ENCODE results near the gene IL10RB.
"Not testable (repeated sequence)": the region's sequence is repeated elsewhere in the genome, so short reads cannot be mapped to it uniquely, and the experiment has no call there.

Gene IL10RB

DNA sequence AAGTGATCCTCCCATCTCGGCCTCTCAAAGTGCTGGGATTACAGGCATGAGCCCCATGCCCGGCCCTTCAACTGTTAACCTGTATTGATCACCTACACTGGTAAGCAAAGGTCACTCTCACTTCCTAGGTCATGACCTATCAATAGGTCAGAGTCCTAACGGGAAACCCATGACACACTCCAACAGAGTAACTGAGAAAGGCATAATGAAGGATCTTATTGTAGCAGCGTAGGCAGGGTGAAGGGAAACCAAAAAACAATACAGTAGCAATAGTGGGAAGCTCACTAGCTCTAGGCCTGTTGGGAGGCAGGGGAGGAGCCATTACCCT lies 39.1 kb downstream of the IL10RB start:
- DNase-seq, result no peak

DNA sequence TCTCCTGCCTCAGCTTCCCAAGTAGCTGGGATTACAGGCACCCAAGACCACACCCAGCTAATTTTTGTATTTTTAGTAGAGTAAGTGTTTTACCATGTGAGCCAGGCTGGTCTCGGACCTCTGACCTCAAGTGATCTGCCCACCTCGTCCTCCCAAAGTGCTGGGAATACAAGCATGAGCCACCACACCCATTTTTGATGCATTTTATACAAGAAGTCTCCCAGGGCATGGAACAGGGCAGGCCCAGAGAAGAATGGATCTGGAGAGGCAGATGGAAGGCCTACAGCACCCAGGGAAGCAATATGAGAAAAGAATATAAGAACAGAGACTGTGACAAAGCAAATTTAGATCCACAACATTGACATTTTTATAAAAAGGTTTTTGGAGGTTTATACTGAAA lies 39.8 kb downstream of the IL10RB start:
- DNase-seq, result no peak

DNA sequence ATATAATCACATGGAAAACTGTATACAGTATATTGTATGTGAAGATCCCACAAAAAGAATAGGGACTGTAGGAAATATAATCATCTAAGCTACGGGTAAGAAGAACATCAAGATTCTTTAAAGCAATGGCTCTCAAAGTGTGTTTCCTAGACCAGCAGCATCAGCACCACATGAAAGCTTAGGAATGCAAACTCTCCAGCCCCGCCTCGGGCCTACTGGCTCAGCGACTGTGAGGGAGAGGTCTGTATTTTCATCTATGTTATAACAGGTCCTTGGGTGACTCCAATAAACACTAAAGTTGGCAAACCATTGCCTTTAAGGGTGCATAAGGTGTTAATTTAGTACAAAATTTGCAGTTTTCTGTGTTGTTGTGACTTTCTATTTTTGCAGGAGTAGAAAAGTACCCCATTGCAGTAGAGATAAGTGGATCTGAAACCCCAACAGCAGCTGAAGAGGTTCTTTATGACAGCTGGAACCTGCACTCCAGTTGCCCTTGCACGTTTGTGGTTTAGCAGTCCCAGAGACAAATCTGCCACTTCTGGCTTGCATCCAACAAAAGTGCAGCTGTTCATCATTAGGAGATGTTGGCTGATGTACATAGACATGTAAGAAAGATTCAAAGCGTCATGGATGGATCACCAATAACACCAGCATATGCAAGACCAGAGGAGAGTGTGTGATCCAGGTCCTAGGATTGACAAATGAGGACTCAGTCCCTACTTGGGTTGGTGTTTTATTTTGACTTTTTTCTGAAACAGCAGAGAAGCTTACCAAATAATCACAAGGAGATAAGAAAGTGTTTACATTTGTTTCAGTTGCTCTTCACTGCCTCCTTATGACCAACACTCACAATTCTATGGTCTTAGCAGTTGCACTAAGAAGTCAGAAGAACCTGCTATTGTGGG lies 42.7 kb downstream of the IL10RB start:
- peak; percentile 18 to 27 for DNase-seq

DNA sequence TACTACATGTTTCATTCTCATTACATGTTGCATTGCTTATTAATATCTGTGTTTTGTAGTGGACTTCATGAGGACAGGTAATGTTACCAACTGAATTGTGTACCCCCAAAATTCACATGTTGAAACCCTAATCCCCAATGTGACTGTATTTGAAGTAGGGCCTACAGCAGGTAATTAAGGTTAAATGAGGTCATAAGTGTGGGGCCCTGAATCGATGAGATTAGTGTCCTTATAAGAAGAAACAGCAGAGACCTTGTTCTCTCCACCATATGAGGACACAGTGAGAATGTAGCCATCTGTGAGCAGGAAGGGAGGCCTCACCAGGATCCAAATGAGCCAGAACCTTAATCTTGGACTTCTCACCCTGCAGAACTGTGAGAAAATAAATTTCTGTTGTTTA lies 43.6 kb downstream of the IL10RB start:
- no peak for DNase-seq

DNA sequence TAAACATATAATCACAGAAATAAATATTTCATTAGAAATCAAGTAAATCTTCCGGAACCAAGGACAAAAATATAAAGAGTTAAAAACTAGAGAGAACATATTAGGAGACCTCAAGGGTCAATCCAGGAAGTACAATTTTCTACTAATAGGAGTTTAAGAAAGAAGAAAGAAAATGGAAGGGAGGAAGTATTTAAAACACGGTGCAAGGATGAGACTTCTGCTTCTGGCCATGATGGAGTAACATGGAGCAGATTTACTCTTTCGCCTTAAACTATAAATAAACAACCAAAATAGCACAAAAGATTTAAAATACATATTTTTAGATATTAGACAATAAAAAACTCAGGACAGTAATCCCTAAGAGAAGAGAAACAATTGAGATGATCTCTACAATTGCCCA lies 46.0 kb downstream of the IL10RB start:
- no peak for DNase-seq

DNA sequence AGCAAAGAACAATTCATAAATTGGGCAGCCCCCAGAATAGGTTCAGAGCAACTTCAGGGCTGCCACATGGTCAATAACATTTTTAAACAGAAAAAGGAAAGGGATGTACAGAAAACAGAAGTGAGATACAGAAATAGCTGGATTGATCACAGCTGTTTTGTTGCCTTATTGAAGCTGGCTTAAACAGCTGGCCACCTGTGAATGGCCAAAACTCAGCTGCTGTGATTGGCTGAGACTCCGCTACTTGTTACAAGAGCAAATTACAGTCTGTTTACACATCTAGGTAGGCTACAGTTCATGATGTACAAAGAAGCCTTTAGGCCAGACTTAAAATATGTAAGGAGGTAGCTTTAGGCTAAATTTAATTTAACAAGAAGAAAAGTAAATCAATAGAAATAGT lies 47.0 kb downstream of the IL10RB start:
- no peak for DNase-seq

DNA sequence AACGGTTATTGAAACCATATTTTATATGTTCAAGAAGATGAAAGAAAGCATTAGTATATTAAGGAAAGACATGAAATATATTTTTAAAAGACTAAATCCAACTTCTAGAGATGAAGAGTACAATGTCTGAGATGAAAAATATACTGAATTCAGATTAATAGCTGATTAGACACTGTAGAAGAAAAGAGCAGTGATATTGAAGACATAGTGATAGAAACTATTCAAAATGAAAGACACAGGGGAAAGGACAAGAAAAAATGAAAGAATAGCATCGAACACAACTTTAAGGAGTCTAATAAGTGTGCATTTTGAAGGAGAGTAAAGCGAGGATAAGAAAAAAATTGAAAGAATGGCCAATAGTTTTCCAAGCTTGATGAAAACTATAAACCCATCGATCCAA lies 47.4 kb downstream of the IL10RB start:
- no peak for DNase-seq

DNA sequence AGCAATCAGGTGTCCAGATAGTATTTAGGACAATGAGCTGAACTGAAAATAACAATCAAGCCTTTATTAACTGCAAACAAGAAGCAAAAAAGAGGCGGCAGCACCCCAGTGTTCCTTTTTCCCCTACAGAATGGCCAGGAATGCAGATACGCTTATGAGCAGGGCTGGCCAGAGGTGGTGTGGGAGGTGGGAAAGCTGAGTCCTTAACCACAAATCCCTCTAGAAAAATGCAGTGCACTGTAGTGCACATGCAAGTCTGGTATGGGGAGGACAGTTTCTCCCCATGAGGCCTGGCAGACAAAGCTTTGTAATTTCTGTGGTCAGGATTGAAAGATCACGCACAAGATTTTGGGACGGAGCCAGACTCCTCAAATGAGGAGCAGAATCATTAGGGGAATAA lies 47.9 kb downstream of the IL10RB start:
- no peak for DNase-seq

DNA sequence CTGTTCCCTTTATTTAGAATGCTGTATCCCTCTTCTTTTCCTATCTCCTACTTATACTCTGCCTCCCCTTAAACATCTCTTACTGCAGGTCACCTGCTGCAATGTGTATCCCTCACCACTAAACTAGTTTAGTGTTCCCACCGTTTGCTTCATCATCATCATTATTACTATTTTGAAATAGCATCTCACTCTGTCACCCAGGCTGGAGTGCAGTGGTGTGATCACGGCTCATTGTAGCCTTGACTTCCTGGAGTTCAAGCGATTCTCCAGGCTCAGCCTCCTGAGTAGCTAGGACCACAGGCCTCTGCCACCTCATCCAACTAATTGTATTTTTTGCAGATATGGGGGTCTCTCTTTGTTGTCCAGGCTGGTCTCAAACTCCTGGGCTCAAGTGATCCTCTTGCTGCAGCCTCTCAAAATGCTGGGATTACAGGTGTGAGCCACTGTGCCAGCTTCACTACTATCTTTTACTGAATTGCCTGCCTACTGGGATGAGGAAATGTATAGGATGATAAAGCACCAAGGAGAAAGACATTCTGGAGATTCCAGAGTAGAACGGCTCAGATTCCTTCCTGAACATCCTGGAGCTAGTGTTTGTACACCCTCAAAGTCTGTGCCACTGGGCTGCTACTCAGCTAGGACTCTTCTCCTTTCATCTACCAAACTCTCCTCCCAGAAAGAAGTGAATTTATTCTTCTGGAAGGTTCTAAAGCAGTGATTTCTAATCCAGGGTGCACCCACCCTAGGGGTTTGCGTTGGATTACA lies 50.0 kb downstream of the IL10RB start:
- no peak for DNase-seq

DNA sequence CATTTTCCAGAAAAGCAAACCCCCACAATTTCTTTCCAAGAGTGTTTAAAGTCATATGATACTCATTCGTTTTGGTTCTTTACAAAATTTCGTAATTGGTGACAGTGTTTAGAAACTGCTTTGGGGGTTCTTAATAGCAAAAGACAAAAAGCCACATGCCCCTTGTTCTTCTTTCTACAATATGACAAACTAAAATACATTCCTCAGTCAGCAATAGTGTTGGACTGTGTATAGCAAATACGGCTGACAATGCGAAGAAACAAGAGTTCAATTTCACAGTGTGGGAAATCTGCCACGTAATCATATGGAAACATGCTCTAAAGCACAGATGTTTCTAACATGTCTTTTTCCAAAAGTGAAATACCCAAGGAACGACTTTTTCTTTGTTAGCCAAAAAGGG lies 51.0 kb downstream of the IL10RB start:
- no peak for DNase-seq

DNA sequence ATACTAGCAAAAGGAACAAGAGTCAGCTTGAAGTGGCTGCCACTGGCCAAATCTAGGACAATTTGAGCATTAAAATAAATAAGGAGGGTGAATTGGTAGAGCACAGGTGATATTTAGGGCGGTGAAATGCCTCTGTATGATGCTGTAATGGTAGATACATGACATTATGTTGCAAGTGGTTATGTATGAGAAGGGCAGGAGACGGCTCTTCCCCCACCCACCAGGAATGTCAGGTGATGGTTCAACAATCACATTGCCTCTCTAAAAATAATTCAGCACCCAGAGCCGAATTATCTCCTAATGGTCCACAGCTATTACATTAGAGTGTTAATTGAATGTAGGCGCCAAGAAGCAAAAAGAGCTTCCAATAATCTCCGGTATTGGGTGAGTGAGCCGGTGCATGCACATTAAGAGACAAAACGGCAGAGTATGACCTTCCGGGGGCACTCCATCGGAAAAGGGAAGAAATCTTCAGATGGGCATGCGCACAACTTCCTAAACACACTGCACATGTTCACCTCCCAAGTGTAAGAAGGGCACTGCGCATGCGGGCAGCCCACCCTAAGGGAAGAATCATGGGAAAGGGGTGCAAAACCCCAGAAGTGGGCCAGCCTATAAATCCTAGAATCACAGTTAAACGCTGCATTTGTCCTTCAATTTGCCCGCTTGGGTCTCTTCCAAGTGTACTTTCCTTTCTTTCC lies 51.8 kb downstream of the IL10RB start:
- no peak for DNase-seq

DNA sequence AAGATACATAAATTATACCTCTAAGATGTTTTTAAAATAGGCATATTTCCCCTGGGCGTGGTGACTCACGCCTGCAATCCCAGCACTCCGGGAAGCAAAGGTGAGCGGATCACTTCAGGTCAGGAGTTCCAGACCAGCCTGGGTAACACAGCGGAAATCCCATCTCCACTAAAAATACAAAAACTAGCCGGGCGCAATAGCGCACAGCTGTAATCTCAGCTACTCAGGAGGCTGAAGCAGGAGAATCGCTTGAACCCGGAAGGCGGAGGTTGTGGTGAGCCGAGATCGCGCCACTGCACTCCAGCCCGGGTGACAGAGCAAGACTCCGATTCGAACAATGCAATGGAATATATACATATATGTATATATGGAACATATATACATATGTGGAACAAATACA lies 54.8 kb downstream of the IL10RB start:
- peak in 1 of 2 donors; percentile 12 for DNase-seq

DNA sequence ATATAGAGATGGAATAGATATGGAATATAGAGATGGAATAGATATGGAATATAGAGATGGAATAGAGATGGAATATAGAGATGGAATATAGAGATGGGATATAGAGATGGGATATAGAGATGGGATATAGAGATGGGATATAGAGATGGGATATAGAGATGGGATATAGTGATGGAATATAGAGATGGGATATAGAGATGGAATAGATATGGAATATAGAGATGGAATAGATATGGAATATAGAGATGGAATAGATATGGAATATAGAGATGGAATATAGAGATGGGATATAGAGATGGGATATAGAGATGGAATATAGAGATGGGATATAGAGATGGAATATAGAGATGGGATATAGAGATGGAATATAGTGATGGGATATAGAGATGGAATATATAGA lies 57.4 kb downstream of the IL10RB start:
- not testable (repeated sequence) for DNase-seq

DNA sequence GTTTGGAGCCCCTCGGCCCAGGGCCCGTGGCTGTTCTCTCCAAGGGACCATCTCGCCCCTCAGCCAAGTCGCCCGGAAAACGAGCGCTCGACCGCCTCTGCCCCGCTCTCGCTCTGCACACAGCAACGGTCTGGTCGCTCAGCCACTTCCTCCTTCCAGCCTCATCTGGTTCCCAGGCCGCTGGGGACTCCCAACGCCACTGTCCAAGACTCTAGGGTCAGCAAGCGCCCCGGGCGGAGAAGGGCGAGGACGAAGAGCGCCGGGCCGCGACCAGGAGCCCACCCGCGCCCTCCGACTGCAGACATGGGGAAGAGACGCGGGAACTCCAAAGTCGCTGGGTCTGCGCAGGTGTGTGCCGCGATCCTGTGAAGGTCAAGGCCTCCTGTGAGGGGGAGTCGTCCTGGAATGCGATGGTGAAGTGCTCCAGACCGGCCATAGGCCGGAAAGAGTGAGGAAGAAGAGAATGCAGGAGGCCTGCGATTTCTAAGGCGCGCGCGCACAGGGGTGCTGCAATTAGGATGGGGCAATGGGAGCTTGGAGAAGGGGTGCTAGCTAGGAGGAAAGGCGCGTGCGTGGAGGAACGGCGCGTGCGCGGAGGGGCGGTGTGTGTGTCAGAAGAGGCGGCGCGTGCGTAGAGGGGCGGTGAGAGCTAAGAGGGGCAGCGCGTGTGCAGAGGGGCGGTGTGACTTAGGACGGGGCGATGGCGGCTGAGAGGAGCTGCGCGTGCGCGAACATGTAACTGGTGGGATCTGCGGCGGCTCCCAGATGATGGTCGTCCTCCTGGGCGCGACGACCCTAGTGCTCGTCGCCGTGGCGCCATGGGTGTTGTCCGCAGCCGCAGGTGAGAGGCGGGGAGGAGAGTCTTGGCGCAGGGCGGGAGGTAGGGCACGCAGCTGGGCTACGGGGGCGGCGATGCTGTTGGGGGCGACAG lies 58.4 kb downstream of the IL10RB start, which contains the start of gene IFNAR1:
Gene IFNAR1, plus strand, starts transcription at position 680 of the 931 bp plus-strand sequence. Its CDS starts 86 bp downstream, at position 766.
- DNase-seq, result peak; percentile 97 to 98

DNA sequence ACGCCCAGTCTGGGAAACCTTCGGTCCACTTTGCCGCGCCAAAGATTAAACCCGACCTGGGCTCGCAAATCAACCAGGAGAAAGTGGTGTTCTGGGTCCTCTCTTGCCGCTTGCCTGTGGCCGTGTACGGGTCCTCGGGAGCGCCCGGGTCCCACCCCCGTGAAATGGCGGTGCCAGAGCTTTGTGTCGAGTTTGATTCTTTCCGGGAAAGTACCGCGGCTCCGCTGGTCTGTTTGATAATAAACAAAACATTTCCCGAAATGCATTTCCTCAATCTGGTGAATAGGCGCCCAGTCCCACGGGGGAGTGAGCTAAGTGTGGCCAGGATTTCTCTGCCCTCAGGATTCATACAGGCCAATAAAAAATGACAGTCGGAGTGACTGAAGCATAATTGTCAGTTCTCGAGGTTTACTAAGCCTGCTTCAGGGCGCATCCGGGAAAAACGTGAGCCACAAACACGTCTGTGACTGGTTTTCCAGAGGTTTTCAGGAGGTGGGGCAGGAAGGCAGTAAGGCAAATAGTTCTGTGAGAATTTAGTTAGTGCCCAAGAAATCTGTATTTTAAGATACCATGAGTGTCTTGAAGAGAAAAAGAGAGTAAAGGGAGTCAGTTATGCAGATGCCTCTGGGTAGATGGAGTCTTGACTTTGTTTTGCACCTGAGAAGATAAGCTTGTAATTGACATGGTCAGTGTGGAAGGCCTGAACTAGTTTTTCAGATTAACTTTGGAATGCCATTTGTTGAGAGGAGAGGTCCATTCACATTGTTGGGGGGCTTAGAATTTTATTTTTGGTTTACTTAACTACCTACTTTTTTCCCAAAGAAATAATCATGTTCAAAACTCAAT lies 59.3 kb downstream of the IL10RB start:
- DNase-seq, result peak; percentile 81 to 86

DNA sequence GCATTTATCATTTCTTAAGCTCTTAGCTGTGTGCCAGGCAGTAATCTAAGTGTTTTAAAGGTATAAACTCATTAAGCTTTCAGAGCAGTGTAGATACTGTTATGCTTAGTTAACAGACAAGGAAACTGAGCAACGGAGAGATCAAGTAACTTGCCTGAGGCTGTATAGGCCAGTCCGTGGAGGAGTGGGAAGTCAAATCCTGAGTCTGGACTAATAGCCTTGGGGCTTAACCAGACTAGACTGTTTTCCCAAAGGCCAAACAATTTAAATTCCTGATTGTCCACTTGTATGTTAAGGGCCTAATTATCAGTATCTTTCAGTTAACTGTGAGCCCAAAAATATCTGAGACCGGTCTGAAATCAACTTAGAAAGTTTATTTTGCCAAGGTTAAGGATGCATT lies 61.2 kb downstream of the IL10RB start:
- no peak for DNase-seq

DNA sequence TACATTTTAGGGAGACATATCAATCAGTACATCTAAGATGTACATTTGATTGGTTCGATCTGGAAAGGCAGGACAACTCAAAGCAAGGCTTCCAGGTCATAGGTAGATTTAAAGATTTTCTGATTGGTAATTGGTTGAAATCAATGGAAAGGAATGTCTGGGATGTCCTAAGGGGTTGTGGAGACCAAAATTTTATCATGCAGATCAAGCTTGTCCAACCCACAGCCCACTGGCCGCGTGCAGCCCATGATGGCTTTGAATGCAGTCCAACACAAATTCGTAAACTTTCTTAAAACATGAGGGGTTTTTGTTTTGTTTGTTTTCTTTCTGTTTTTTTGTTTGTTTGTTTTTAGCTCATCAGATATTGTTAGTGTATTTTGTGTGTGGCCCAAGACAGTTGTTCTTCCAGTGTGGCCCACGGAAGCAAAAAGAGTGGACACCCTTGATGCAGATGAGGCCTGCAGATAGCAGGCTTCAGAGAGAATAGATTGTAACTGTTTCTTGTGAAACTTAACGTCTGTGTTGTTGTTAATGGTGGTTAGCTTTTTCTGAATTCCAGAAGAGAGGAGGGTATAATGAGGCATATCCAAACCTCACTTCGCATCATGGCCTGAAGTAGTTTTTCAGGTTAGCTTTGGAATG lies 61.7 kb downstream of the IL10RB start:
- no peak for DNase-seq

DNA sequence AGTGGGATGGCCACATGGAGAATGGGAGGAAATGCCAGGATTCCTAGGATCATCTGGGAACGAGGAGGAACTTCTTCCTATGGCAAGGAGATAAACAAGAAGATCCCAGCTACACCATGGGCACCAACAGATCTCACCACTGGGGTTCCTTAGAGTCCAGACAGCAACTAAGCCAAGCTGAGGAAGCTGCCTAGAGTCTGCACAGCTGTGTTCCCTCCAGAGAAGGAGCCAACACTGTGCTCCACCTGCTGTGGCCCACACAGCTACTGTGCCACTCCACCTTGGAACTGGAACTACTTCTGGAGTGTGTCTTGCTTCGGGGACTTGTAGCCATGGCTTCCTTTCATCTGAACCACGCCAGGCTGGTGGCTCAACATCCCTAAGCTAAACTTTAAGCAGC lies 64.6 kb downstream of the IL10RB start:
- no peak for DNase-seq

DNA sequence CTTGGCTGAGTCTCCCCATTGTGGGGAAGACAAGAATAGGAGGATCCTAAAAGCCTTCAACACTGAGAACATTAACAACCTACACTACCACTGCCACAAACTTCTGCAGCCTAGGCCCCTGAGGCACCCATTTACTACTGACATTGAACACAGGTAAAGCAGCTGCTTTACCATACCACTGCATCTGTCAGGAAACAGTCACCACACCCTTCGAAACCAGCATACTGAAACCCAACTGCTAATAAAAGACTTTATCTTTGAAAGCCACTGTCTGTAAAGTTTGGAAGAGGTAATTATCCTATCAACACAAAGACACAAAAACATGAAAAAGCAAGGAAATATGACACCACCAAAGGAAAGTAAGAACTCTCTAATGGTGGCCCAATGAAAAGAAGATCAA lies 66.0 kb downstream of the IL10RB start:
- DNase-seq, result peak; percentile 20 to 38

DNA sequence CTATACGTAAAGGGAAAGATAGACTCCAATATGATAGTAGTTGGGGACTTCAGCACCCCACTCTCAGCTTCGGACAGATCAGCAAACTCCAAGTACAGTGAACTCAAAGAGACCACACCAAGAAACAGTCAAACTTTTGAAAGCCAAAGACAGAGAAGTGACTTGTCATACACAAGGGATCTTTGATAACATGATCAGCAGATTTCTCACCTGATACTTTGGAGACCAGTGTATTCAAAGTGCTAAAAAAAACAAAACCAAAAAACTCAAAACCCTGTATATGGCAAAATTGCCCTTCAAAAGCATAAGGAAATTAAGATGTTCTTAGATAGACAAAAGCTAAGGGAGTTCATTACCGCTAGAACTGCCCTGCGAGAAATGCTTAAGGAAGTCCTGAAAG lies 68.0 kb downstream of the IL10RB start:
- DNase-seq, result no peak

DNA sequence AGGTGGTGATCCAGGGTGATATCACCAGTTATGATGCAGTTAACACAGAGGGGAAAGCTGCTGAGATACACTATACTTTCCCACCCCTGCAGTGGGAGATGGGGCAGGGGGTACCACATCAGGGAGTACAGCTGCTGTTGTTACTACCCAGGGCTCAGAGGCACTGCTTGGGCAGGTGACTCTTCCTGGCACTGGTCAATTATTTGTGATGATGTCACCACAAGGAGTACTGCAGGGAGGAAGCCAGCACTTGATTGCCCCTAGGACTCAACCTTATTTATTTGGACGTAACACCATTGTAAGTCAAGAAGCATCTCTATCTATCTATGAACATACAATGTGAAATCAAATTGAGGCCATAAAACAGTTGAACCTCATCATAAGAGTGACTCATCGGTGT lies 68.7 kb downstream of the IL10RB start:
- DNase-seq, result no peak
